ENCODE results near the gene SIX3. TPM values are rescaled to one million over a fixed set of nuclear protein-coding genes. Genes with fewer than 3 reads are reported as not detected.

The SIX3 gene
- polyA plus RNA-seq, 1 experiment = not detected

DNA sequence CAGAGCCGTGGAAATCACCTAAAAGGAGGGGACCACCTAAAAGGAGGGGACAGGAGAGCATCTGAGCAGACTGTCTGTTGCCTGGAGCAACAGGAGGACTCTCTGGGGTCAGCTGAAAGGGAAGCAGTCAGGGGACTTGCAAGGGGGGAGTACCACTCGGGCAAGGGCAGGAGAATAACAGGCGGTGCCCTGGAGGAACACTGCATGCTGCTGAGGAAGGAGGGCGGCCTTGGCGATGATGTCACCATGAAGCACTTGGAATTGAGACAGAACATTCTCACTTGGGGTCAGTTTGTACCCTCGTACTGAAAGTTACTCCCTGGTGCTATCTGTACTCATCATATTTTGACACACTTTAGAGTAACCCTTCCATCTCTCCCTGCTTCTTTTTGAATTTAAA, 18.4 kb downstream of the SIX3 start:
- ChIA-PET CTCF (interaction anchor here (1.0 to 6.5 kb wide), 4 partner anchors 13 to 568 kb away, joined by 4 to 94 read pairs (median 29); no protein-coding TSS in a partner anchor), POLR2A (interaction anchor here (0.6 kb wide), 1 partner anchor 10 kb away, joined by 3 read pairs; no protein-coding TSS in a partner anchor)
- TF ChIP-seq, protein P1, sequence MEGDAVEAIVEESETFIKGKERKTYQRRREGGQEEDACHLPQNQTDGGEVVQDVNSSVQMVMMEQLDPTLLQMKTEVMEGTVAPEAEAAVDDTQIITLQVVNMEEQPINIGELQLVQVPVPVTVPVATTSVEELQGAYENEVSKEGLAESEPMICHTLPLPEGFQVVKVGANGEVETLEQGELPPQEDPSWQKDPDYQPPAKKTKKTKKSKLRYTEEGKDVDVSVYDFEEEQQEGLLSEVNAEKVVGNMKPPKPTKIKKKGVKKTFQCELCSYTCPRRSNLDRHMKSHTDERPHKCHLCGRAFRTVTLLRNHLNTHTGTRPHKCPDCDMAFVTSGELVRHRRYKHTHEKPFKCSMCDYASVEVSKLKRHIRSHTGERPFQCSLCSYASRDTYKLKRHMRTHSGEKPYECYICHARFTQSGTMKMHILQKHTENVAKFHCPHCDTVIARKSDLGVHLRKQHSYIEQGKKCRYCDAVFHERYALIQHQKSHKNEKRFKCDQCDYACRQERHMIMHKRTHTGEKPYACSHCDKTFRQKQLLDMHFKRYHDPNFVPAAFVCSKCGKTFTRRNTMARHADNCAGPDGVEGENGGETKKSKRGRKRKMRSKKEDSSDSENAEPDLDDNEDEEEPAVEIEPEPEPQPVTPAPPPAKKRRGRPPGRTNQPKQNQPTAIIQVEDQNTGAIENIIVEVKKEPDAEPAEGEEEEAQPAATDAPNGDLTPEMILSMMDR (IDR thresholded peaks at IDR 0.05; ENCODE audit: insufficient read depth, low read depth, low read length) = no peak
- H3K36me3 ChIP-seq (ENCODE audit: control insufficient read depth, insufficient read depth, low read length) = no peaks in the 10 kb centered on the region
- DNase-seq (ENCODE audit: low read depth) = no peak
- H3K4me3 ChIP-seq (ENCODE audit: low read depth, low read length) = no peak overlapping the region
- H3K27me3 ChIP-seq (ENCODE audit: control insufficient read depth, insufficient read depth, low read length) = peaks cover 13% of the 10 kb centered on the region

DNA sequence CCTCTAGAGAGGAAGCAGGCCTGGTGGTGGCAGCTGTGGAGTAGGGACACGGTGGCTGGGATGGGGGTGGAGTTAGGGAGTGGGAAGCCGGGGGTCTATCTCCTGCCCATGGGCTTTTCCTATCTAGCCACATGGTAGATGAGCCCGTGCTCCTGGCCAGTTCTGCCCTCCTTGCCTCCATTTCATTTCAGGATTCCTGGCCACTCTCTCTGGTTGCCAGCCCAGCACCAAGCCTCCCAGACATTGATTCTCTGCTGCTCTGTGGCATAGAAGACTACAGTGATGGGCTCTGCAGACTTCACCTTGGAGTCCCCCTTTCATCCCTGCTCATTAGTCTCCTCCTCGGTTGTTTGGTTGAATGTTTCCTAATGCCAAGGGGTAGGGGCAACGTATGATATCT, 19.4 kb downstream of the SIX3 start:
- ChIA-PET POLR2A (no interaction called here), CTCF (interaction anchor here (3.3 kb wide), 1 partner anchor 481 kb away, joined by 14 read pairs; no protein-coding TSS in a partner anchor)
- no peak overlapping the region for H3K4me3 ChIP-seq (ENCODE audit: low read depth, low read length)
- H3K36me3 ChIP-seq (ENCODE audit: control insufficient read depth, insufficient read depth, low read length) = no peaks in the 10 kb centered on the region
- H3K27me3 ChIP-seq (ENCODE audit: control insufficient read depth, insufficient read depth, low read length) = peaks cover 8% of the 10 kb centered on the region; the same call in 1 of the 2 replicates
- no peak for DNase-seq (ENCODE audit: low read depth)
- TF ChIP-seq, protein P1 (IDR thresholded peaks at IDR 0.05; ENCODE audit: insufficient read depth, low read depth, low read length) = no peak

GRCh38 chr2:44962176-44962695, 20.7 kb downstream of the SIX3 start:
- Histone ChIP-seq H3K27me3 (ENCODE audit: control insufficient read depth, insufficient read depth, low read length) (peaks cover 4% of the 10 kb centered on the region; the same call in 1 of the 2 replicates), H3K4me3 (ENCODE audit: low read depth, low read length) (no peak overlapping the region), H3K36me3 (ENCODE audit: control insufficient read depth, insufficient read depth, low read length) (no peaks in the 10 kb centered on the region)
- DNase-seq (ENCODE audit: low read depth) = no peak
- ChIA-PET POLR2A (no interaction called here), CTCF (interaction anchor here (1.4 kb wide), 1 partner anchor 11 kb away, joined by 4 read pairs; no protein-coding TSS in a partner anchor)
- TF ChIP-seq, protein P1 (IDR thresholded peaks at IDR 0.05; ENCODE audit: insufficient read depth, low read depth, low read length) = no peak

GRCh38 chr2:44964752-44965236, 23.3 kb downstream of the SIX3 start:
- ChIA-PET CTCF (interaction anchor here (1.0 to 2.7 kb wide), 7 partner anchors 9 to 536 kb away, joined by 3 to 10 read pairs (median 3); no protein-coding TSS in a partner anchor), POLR2A (no interaction called here)
- no peak for DNase-seq (ENCODE audit: low read depth)
- Histone ChIP-seq H3K4me3 (ENCODE audit: low read depth, low read length) (no peak overlapping the region), H3K36me3 (ENCODE audit: control insufficient read depth, insufficient read depth, low read length) (no peaks in the 10 kb centered on the region), H3K27me3 (ENCODE audit: control insufficient read depth, insufficient read depth, low read length) (peaks cover 4% of the 10 kb centered on the region; the same call in 1 of the 2 replicates)
- TF ChIP-seq, protein P1 (IDR thresholded peaks at IDR 0.05; ENCODE audit: insufficient read depth, low read depth, low read length) = peak; percentile 39

DNA sequence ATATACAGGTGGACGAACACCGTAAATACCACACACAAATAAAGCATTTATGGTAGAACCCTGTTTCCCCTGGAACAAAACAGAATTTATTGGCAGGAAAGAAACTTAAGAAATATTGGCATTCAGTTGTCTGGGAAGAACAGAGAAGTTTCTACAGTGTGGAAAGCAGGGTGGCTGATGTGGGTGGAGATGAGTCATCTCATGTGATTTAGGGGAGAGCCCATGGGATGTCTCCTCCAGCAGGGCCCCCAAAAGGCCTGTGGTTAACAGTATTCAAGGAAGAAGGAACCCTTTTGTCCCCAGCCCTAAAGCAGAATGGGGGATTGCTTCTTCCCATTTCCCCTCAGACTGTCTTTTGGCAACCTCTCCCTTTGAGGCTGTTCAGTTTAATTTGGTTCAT, 24.2 kb downstream of the SIX3 start:
- Histone ChIP-seq H3K27me3 (ENCODE audit: control insufficient read depth, insufficient read depth, low read length) (peaks cover 4% of the 10 kb centered on the region; the same call in 1 of the 2 replicates), H3K4me3 (ENCODE audit: low read depth, low read length) (no peak overlapping the region), H3K36me3 (ENCODE audit: control insufficient read depth, insufficient read depth, low read length) (no peaks in the 10 kb centered on the region)
- no peak for DNase-seq (ENCODE audit: low read depth)
- ChIA-PET CTCF (interaction anchor here (0.6 to 2.7 kb wide), 3 partner anchors 11 to 724 kb away, joined by 3 to 10 read pairs (median 3); no protein-coding TSS in a partner anchor), POLR2A (no interaction called here)
- TF ChIP-seq, protein P1 (IDR thresholded peaks at IDR 0.05; ENCODE audit: insufficient read depth, low read depth, low read length) = no peak

Data from BJ (cell line).